GM10248 (cell line): ENCODE data around the gene UGT3A2.

ENCODE experiments used
- CTCF ChIA-PET: fragments of 300-600 bp; sonication (Branson Sonifier 250); formaldehyde crosslinking; extraction: SDS; loops from one replicate; lab custom pipeline; 2021; ENCODE audit warnings: antibody characterized with exemption; lab: Yijun Ruan, JAX
- POLR2A ChIA-PET: fragments of 350-650 bp; sonication (Branson Sonifier 250); formaldehyde crosslinking; extraction: SDS; loops from one replicate; lab custom pipeline; 2020; ENCODE audit warnings: antibody characterized with exemption; lab: Yijun Ruan, JAX
- DNase-seq: peaks from one replicate; pipeline ENCODE4 v3.0.0; 2012; ENCODE audit errors: extremely low spot score
- TF ChIP-seq, protein P1 (sequence below): IDR thresholded peaks from 2 replicates; pipeline ENCODE4 v1.5.1; 2012; ENCODE audit warnings: mild to moderate bottlenecking, low read depth; ENCODE audit errors: extremely low read depth, missing control alignments, control extremely low read depth

Gene UGT3A2

DNA sequence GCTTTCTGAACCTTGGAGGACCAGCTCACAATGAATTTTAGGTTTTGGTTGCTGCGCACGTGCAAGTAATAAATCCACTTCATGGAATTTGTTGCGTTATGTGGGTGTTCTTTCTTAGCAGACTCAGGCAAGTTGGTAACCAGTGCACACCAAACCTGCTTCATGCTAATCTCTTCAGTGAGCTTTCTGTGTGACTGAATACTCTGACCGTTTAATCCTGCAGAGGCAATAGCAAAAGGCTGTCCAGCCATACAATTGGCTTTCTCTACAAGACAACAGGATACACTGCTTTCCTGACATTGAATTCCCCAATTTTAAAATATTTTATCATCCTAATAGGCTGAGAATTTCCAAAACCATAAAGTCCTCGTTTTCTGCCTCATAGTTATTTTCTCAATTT, 10.3 kb downstream of the UGT3A2 start:
- CTCF ChIA-PET = interaction anchor here (1.5 kb wide), 1 partner anchor 22 kb away, joined by 5 read pairs; no protein-coding TSS in a partner anchor
- TF ChIP-seq, protein P1, sequence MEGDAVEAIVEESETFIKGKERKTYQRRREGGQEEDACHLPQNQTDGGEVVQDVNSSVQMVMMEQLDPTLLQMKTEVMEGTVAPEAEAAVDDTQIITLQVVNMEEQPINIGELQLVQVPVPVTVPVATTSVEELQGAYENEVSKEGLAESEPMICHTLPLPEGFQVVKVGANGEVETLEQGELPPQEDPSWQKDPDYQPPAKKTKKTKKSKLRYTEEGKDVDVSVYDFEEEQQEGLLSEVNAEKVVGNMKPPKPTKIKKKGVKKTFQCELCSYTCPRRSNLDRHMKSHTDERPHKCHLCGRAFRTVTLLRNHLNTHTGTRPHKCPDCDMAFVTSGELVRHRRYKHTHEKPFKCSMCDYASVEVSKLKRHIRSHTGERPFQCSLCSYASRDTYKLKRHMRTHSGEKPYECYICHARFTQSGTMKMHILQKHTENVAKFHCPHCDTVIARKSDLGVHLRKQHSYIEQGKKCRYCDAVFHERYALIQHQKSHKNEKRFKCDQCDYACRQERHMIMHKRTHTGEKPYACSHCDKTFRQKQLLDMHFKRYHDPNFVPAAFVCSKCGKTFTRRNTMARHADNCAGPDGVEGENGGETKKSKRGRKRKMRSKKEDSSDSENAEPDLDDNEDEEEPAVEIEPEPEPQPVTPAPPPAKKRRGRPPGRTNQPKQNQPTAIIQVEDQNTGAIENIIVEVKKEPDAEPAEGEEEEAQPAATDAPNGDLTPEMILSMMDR = no peak

DNA sequence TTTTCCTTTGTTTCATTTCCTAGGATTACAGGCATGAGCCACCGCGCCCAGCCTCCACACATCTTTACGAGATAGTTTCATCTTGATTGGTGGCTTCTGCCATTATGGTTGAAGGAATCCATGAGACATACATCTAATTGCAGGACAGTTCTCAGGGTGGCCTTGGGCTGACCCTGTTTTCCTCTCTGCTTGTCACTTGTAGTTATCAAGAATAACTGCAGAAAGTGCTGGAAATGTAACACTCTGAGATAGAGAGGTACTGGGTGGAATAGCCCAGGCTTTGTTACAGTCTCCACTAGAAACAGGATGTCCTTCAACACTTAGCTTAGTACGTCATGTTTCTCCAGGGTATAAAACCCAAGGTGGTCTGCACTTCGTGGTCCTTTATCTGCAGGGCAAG, 10.7 kb downstream of the UGT3A2 start:
- TF ChIP-seq, protein P1 = no peak
- DNase-seq = no peak
- ChIA-PET CTCF (interaction anchor here (1.5 kb wide), 1 partner anchor 23 kb away, joined by 5 read pairs; no protein-coding TSS in a partner anchor), POLR2A (no interaction called here)

More for the DNA sequence above, 10.3 kb downstream of the UGT3A2 start:
- no peak for DNase-seq
- POLR2A ChIA-PET = no interaction called here

DNA sequence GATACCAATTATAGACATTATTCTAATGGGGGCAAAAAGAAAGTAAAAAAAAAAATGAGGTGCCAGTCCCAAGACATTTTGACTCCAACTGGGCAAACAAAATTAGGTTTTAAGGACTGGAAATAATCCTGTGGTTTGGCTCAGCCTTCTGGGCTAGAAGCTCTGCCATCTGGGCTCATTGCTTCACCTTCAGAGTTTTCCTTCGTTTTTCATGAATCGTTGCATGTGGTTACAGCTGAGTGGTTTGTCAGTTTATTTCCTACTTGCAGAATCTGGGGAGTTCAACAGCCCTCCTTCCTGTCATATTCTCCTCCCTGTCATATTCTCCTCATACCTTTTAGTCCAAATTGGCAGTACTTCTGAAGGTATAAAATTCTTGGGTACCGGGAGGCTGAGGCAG, 12.0 kb downstream of the UGT3A2 start:
- ChIA-PET POLR2A (no interaction called here), CTCF (interaction anchor here (1.1 kb wide), 1 partner anchor 39 kb away, joined by 3 read pairs; no protein-coding TSS in a partner anchor)
- no peak for DNase-seq
- TF ChIP-seq, protein P1 = no peak

DNA sequence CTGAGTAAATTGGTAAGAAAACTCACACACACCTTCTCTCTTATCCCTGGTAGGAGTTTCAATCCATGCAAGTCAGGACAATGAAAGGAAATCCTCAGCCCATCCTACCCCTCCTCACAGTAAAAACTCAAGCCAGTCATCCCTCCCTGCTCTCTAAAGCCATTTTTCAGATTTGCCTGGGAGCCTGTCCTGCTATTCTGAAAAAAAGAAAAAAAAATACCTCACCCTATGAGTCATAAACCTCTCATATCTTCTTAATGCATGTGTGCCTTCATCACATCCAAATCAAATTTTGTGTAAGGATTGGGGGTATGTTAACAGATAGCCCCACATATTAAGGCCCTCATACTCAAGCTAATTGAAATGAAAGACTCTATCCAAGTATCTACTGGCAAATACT, 14.1 kb downstream of the UGT3A2 start:
- ChIA-PET POLR2A (interaction anchor here (0.7 kb wide), 1 partner anchor 15 kb away, joined by 3 read pairs; no protein-coding TSS in a partner anchor), CTCF (interaction anchor here (1.2 to 1.5 kb wide), 2 partner anchors 11 to 15 kb away, joined by 3 to 4 read pairs; no protein-coding TSS in a partner anchor)
- TF ChIP-seq, protein P1 = no peak
- no peak for DNase-seq

DNA sequence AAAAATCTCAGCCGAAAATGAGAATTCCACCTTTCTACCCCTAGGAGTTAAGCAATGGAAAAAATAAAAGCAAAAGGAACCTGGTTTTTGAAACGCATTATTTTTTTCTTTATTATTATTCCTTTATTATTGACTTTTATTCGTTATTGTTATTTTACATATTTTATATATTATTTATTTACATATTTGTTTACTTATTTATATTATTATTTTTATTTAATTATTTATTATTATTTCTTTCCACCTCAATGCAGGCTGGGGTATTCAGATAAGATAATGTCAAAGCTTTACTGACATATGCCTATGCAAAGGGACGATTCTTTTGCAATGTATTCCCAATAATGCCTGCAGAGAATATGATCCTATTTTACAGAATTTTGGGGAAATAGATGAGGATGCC, 16.7 kb downstream of the UGT3A2 start:
- TF ChIP-seq, protein P1 = no peak
- ChIA-PET POLR2A (no interaction called here), CTCF (no interaction called here)
- DNase-seq = no peak

DNA sequence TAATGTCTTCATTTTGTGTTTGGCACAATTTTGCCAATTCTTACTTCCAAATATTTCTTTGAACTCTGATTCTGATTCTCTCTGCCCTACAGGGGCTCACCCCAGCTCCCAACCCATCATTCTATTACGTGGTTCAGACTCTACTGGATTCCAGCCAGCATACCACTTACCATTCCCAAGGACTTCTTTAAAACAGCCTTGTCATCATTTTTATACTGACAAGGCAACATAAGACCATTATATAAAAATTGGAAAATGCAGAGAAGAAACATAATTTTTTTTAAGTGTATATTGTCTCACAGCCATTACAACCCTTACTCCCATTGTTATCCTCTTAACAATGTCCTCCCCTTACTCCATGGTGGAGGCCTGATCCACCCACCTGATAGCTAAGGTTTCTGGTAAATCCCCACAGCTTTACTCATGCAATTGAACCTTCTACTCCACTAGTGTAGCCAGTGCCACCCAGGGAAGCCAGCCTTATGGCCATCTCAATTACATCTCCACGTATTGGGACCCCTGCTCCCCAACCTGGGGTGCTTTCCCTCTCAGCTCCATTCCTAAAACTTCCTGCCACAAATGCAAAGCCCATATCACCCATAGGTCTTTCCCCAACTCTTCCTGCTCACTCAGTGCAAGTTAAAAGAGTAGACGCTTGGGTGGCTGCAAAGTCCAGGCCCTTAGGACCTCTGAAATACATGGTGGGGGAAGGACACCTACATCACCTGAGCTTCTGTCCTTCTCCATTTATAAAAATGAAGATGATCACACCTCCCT, 19.1 kb downstream of the UGT3A2 start:
- POLR2A ChIA-PET = no interaction called here
- TF ChIP-seq, protein P1 = no peak
- CTCF ChIA-PET = interaction anchor here (1.1 kb wide), 1 partner anchor 11 kb away, joined by 3 read pairs; no protein-coding TSS in a partner anchor
- DNase-seq = no peak
